ENCODE results near the gene TFF2.

The TFF2 gene

GRCh38 chr21:42381347-42381984 is 30.7 kb upstream of the TFF2 start (continued):
- no peak for TF ChIP-seq POU6F1 (CRISPR knock-in tag; IDR thresholded peaks at IDR 0.05; ENCODE audit: borderline replicate concordance, low read depth)

- TF ChIP-seq PATZ1 (CRISPR knock-in tag; IDR thresholded peaks at IDR 0.05; ENCODE audit: borderline replicate concordance): no peak
- no peak for TF ChIP-seq PPARA (CRISPR knock-in tag; IDR thresholded peaks at IDR 0.05; ENCODE audit: borderline replicate concordance)
- TF ChIP-seq TSHZ2 (CRISPR knock-in tag; IDR thresholded peaks at IDR 0.05): no peak
- no peak for TF ChIP-seq ZNF565 (CRISPR knock-in tag; conservative IDR thresholded peaks at IDR 0.05; ENCODE audit: low read depth)
- no peak for TF ChIP-seq ARNTL (CRISPR knock-in tag; IDR thresholded peaks at IDR 0.05; ENCODE audit: borderline replicate concordance, low read depth)
- ATAC-seq: no peak
These were observed 28.8 kb upstream of the TFF2 start for GRCh38 chr21:42379426-42380215.

GRCh38 chr21:42378418-42378817 is 27.6 kb upstream of the TFF2 start:
- no peak for ATAC-seq
- TF ChIP-seq PATZ1 (CRISPR knock-in tag; IDR thresholded peaks at IDR 0.05; ENCODE audit: borderline replicate concordance) (no peak), SNAI2 (CRISPR knock-in tag; IDR thresholded peaks at IDR 0.05) (no peak), CSDC2 (CRISPR knock-in tag; IDR thresholded peaks at IDR 0.05) (no peak), ESRRG (CRISPR knock-in tag; IDR thresholded peaks at IDR 0.05) (no peak), TOX (CRISPR knock-in tag; IDR thresholded peaks at IDR 0.05; ENCODE audit: borderline replicate concordance) (no peak), RARB (CRISPR knock-in tag; IDR thresholded peaks at IDR 0.05) (no peak), ZNF70 (CRISPR knock-in tag; IDR thresholded peaks at IDR 0.05) (no peak), CREB5 (CRISPR knock-in tag; IDR thresholded peaks at IDR 0.05; ENCODE audit: low read depth) (no peak), TCF4 (CRISPR knock-in tag; IDR thresholded peaks at IDR 0.05; ENCODE audit: borderline replicate concordance) (no peak), ZNF8 (CRISPR knock-in tag; IDR thresholded peaks at IDR 0.05) (no peak), ZC3H10 (CRISPR knock-in tag; IDR thresholded peaks at IDR 0.05) (no peak), ZNF565 (CRISPR knock-in tag; conservative IDR thresholded peaks at IDR 0.05; ENCODE audit: low read depth) (no peak), GLIS3 (CRISPR knock-in tag; IDR thresholded peaks at IDR 0.05) (no peak), ZFP30 (CRISPR knock-in tag; IDR thresholded peaks at IDR 0.05) (no peak), OSR1 (CRISPR knock-in tag; IDR thresholded peaks at IDR 0.05) (no peak), ISL1 (CRISPR knock-in tag; IDR thresholded peaks at IDR 0.05) (no peak), ZFP3 (CRISPR knock-in tag; IDR thresholded peaks at IDR 0.05) (no peak)

All from SK-N-SH treated with all-trans-retinoic acid at 6 μM for 48 hours (cell line).